Endothelial cell of umbilical vein (primary cell): Measurements from ENCODE around the gene CLCN6. TPM values are rescaled to one million over a fixed set of nuclear protein-coding genes. Genes with fewer than 3 reads are reported as not detected.

Experiments
- BruUV-seq: library from RNA; stranded (reverse); fragments of 400-500 nt; replicated peaks from 2 replicates; lab custom pipeline; 2021; lab: Mats Ljungman, UMichigan
- CTCF ChIA-PET: fragments of 300-600, 350-600 bp; sonication (Branson Sonifier 250); formaldehyde crosslinking; loops from one replicate; lab custom pipeline; 2021; ENCODE audit warnings: antibody characterized with exemption, inconsistent platforms; lab: Charles Lee
- POLR2A ChIA-PET: fragments of 300-600, 350-600 bp; sonication (Branson Sonifier 250); formaldehyde crosslinking; loops from one replicate; lab custom pipeline; 2021; ENCODE audit warnings: antibody characterized with exemption, inconsistent platforms; lab: Charles Lee
- DNase-seq: peaks from one replicate; pipeline ENCODE4 v3.0.0-alpha.2; 2011; ENCODE audit warnings: low read depth, low spot score
- FAIRE-seq: peaks from 2 replicates; lab custom pipeline; 2011; peaks lifted over from hg19 to GRCh38; lab: Jason Lieb, UNC
- H2AFZ ChIP-seq: 2 replicates; pipeline ENCODE4 v1.6.0; 2012; ENCODE audit warnings: low read depth, low read length, control low read depth, inconsistent platforms
- H3K27ac ChIP-seq: 2 replicates; pipeline ENCODE4 v1.5.1; 2011; ENCODE audit warnings: low read depth, mild to moderate bottlenecking, control low read depth, low read length, moderate library complexity; ENCODE audit not compliant: insufficient read depth
- H3K27me3 ChIP-seq, 2 experiments: 2 replicates each; pipeline versions ENCODE4 v1.6.0 to v1.6.1; 2011; ENCODE audit warnings: low read length in 2 of 2, mixed read lengths in 1 of 2; ENCODE audit not compliant: control insufficient read depth in 2 of 2, insufficient read depth in 2 of 2
- H3K36me3 ChIP-seq, 2 experiments: 2 replicates in 1 of 2; 3 replicates in 1 of 2; pipeline ENCODE4 v1.5.1; 2011; ENCODE audit warnings: low read length in 2 of 2, mild to moderate bottlenecking in 1 of 2, moderate library complexity in 1 of 2; ENCODE audit not compliant: control insufficient read depth in 2 of 2, insufficient read depth in 2 of 2; ENCODE audit errors: extremely low read depth in 1 of 2
- H3K4me1 ChIP-seq: 3 replicates; pipeline ENCODE4 v1.5.1; 2011; ENCODE audit warnings: mild to moderate bottlenecking, low read length; ENCODE audit not compliant: control insufficient read depth, insufficient read depth; ENCODE audit errors: extremely low read depth
- H3K4me2 ChIP-seq: 2 replicates; pipeline ENCODE4 v1.6.1; 2011; ENCODE audit warnings: low read length, control low read depth, mixed read lengths; ENCODE audit not compliant: insufficient read depth
- H3K4me3 ChIP-seq, 3 experiments: fragments of 200-600 bp in 1 of 3; sonication (generic), shearing (Covaris generic) in 1 of 3; replicated peaks in 1 of 3; 2 replicates each; pipeline ENCODE4 v1.5.1; 2011 to 2016; ENCODE audit warnings: control low read depth in 3 of 3, low read length in 3 of 3, mild to moderate bottlenecking in 2 of 3, inconsistent platforms in 1 of 3, low read depth in 1 of 3, moderate library complexity in 1 of 3; ENCODE audit not compliant: insufficient read depth in 1 of 3
- H3K79me2 ChIP-seq: 2 replicates; pipeline ENCODE4 v1.6.0; 2012; ENCODE audit warnings: low read length, inconsistent platforms; ENCODE audit not compliant: control insufficient read depth, insufficient read depth
- H3K9ac ChIP-seq: replicated peaks from 2 replicates; pipeline ENCODE3; 2011; ENCODE audit warnings: low read length, control low read depth; ENCODE audit not compliant: insufficient read depth; ENCODE audit errors: extremely low read depth
- H3K9me1 ChIP-seq: replicated peaks from 3 replicates; pipeline ENCODE4 v1.6.0; 2011; ENCODE audit warnings: mild to moderate bottlenecking, low read length; ENCODE audit not compliant: control insufficient read depth, insufficient read depth; ENCODE audit errors: extremely low read depth
- H3K9me3 ChIP-seq: replicated peaks from 2 replicates; pipeline ENCODE4 v1.5.1; 2012; ENCODE audit warnings: low read length, inconsistent platforms; ENCODE audit not compliant: control insufficient read depth, insufficient read depth
- H4K20me1 ChIP-seq: replicated peaks from 2 replicates; pipeline ENCODE3; 2011; ENCODE audit warnings: mild to moderate bottlenecking, low read length; ENCODE audit not compliant: control insufficient read depth, insufficient read depth; ENCODE audit errors: extremely low read depth
- CTCF ChIP-seq, 2 donors: IDR thresholded peaks; 1 replicate in 1 of 2; 2 replicates in 1 of 2; pipeline ENCODE4 v1.5.1; 2011; ENCODE audit warnings: low read length in 2 of 2, mild to moderate bottlenecking in 2 of 2, moderate library complexity in 2 of 2, control low read depth in 1 of 2, inconsistent platforms in 1 of 2, low read depth in 1 of 2; ENCODE audit not compliant: insufficient read depth in 1 of 2; ENCODE audit errors: extremely low read depth in 1 of 2
- EZH2 ChIP-seq: IDR thresholded peaks from 2 replicates; pipeline ENCODE4 v1.6.1; 2012; ENCODE audit warnings: borderline replicate concordance, low read depth, mild to moderate bottlenecking, moderate library complexity, low read length, inconsistent platforms; ENCODE audit not compliant: severe bottlenecking
- GATA2 ChIP-seq: IDR thresholded peaks from 2 replicates; pipeline ENCODE4 v1.7.0; 2011; ENCODE audit warnings: low read depth, mild to moderate bottlenecking, moderate library complexity, mixed read lengths, low read length; ENCODE audit not compliant: insufficient read length, insufficient read depth
- MAX ChIP-seq: IDR thresholded peaks from 2 replicates; pipeline ENCODE4 v1.6.1; 2011; ENCODE audit not compliant: insufficient read depth, insufficient read length
- POLR2A ChIP-seq: IDR thresholded peaks from 2 replicates; pipeline ENCODE4 v1.6.1; 2012; ENCODE audit warnings: low read depth, mild to moderate bottlenecking, control low read depth, low read length
- POLR2AphosphoS5 ChIP-seq: IDR thresholded peaks from 2 replicates; pipeline ENCODE4 v1.6.1; 2012; ENCODE audit warnings: low read depth, mild to moderate bottlenecking, control low read depth, low read length, moderate library complexity; ENCODE audit not compliant: insufficient read depth
- dilution Hi-C: fragments of 300-500 bp; cut with MboI; formaldehyde crosslinking; loops from one replicate; pipeline ENCODE4 v1.15.0; 2019; ENCODE audit warnings: low sequenced_read_pairs; ENCODE audit not compliant: extremely low pct_ligation_motif_present
- intact Hi-C: fragments of 100-400 bp; cut with micrococcal nuclease; formaldehyde crosslinking; loops from one replicate; pipeline ENCODE4 v1.10.0; 2022
- polyA plus RNA-seq, 4 experiments: library from polyadenylated mRNA; depleted of rRNA in 3 of 4; stranded (reverse) in 3 of 4; unstranded in 1 of 4; fragments of >200 nt; gene quantifications; 2 replicates each; pipeline versions ENCODE4 v1.2.1 to v1.2.3, GENCODE V29; 2011 to 2012; ENCODE audit warnings: missing spikeins in 1 of 4
- total RNA-seq: library from RNA; stranded (reverse); gene quantifications from 2 replicates; pipeline ENCODE4 v1.2.3, GENCODE V29; 2021

Gene CLCN6
- total and polyA plus RNA-seq, 2 donors (not counting 3 experiments of a cell fraction or from before 2014, with no cell fraction given): 20.4 to 41.2 TPM

GRCh38 chr1:11842154-11843041 lies 36.4 kb downstream of the CLCN6 start:
- Histone ChIP-seq H3K36me3 (peaks cover 16 to 42% of the 10 kb centered on the region in 2 experiments), H3K9ac (no peak overlapping the region), H3K27me3 (no peaks in the 10 kb centered on the region), H3K9me3 (no peaks in the 10 kb centered on the region), H3K4me2 (no peak overlapping the region), H3K27ac (no peak overlapping the region), H3K4me3 (no peak overlapping the region), H2AFZ (no peak overlapping the region), H4K20me1 (no peaks in the 10 kb centered on the region), H3K4me1 (peaks cover 7% of the 10 kb centered on the region), H3K79me2 (no peaks in the 10 kb centered on the region), H3K9me1 (no peaks in the 10 kb centered on the region)
- TF ChIP-seq POLR2A: no peak
- peak; percentile 59 for TF ChIP-seq MAX
- peak; percentile 94 for DNase-seq
- CTCF ChIA-PET: interaction anchor here (0.8 kb wide), 1 partner anchor 125 kb away, joined by 3 read pairs; no protein-coding TSS in a partner anchor
- POLR2A ChIA-PET: interaction anchor here (2.5 kb wide), 1 partner anchor 66 kb away, joined by 16 read pairs; no protein-coding TSS in a partner anchor
- dilution Hi-C loops: no loop called here
- FAIRE-seq: no peak
- intact Hi-C loops: no loop called here
- BruUV-seq: TSS peak; percentile 13

- no peaks in the 10 kb centered on the region for H4K20me1 ChIP-seq
- no peak overlapping the region for H3K27ac ChIP-seq
- H3K4me1 ChIP-seq: peaks cover 7% of the 10 kb centered on the region
- intact Hi-C loops: loop anchor here (1.0 kb wide), 1 partner anchor 14 kb away; no protein-coding TSS in a partner anchor
- no peak overlapping the region for H3K9ac ChIP-seq
- peaks cover 8 to 27% of the 10 kb centered on the region in 2 experiments for H3K36me3 ChIP-seq
- DNase-seq: peak; percentile 20
- TF ChIP-seq CTCF (IDR thresholded peaks at IDR 0.05; ENCODE audit: extremely low read depth in 1 of 2, insufficient read depth in 1 of 2, low read depth in 1 of 2, low read length in 2 of 2): no peak
- no peak for TF ChIP-seq EZH2
- TF ChIP-seq GATA2: no peak
- TF ChIP-seq POLR2AphosphoS5: no peak
- ChIA-PET CTCF (interaction anchor here (1.0 to 1.5 kb wide), 3 partner anchors 7 to 62 kb away, joined by 3 read pairs; no protein-coding TSS in a partner anchor), POLR2A (interaction anchor here (0.7 kb wide), 1 partner anchor 572 kb away, joined by 4 read pairs; no protein-coding TSS in a partner anchor)
- H3K9me1 ChIP-seq: no peaks in the 10 kb centered on the region
- dilution Hi-C loops: no loop called here
- peak; percentile 33 for FAIRE-seq
- H3K4me3 ChIP-seq: no peak overlapping the region
- H3K27me3 ChIP-seq: no peaks in the 10 kb centered on the region
- H3K4me2 ChIP-seq: no peak overlapping the region
- no peaks in the 10 kb centered on the region for H3K9me3 ChIP-seq
- no TSS peak for BruUV-seq
- no peak overlapping the region for H2AFZ ChIP-seq
- H3K79me2 ChIP-seq: no peaks in the 10 kb centered on the region
Measured at GRCh38 chr1:11845641-11846335, 39.8 kb downstream of the CLCN6 start.
